ENCODE results near the gene HECTD4. TPM values are rescaled to one million over a fixed set of nuclear protein-coding genes. Genes with fewer than 3 reads are reported as not detected.
"Not testable (repeated sequence)": the region's sequence is repeated elsewhere in the genome, so short reads cannot be mapped to it uniquely, and the experiment has no call there.

HECTD4 gene
- total RNA-seq, result 113 TPM

GRCh38 chr12:112381883-112382796 lies at the start of gene HECTD4:
HECTD4 (minus strand) TSS chr12:112382431; CDS start chr12:112382128, 303 bp downstream.
- DNase-seq, result peak; percentile 90

- DNase-seq, result no peak
Observed at GRCh38 chr12:112431965-112432364, 49.7 kb upstream of the HECTD4 start.

GRCh38 chr12:112430929-112431328 lies 48.7 kb upstream of the HECTD4 start:
- no peak for DNase-seq

- DNase-seq, result no peak
Observed at GRCh38 chr12:112427760-112428159, 45.5 kb upstream of the HECTD4 start.

- DNase-seq, result no peak
Observed at GRCh38 chr12:112425582-112426382, 43.6 kb upstream of the HECTD4 start.

- DNase-seq, result no peak
Observed at GRCh38 chr12:112424126-112424525, 41.9 kb upstream of the HECTD4 start.

- peak; percentile 34 for DNase-seq
Observed at GRCh38 chr12:112422531-112422930, 40.3 kb upstream of the HECTD4 start.

- DNase-seq, result no peak
Observed at GRCh38 chr12:112421363-112421762, 39.1 kb upstream of the HECTD4 start.

GRCh38 chr12:112420740-112421139 lies 38.5 kb upstream of the HECTD4 start:
- no peak for DNase-seq

- no peak for DNase-seq
Observed at GRCh38 chr12:112419297-112420133, 37.3 kb upstream of the HECTD4 start.

- peak; percentile 81 for DNase-seq
Observed at GRCh38 chr12:112418608-112419296, 36.5 kb upstream of the HECTD4 start, which contains the start of gene PTPN11. PTPN11 (plus strand) TSS chr12:112418947; CDS start chr12:112419112, 165 bp downstream.

- DNase-seq, result no peak
Observed at GRCh38 chr12:112418273-112418607, 36.0 kb upstream of the HECTD4 start.

- not testable (repeated sequence) for DNase-seq
Observed at GRCh38 chr12:112415457-112415856, 33.2 kb upstream of the HECTD4 start.

GRCh38 chr12:112413855-112414625 lies 31.8 kb upstream of the HECTD4 start:
- DNase-seq, result no peak

- no peak for DNase-seq
Observed at GRCh38 chr12:112409906-112410244, 27.6 kb upstream of the HECTD4 start.

GRCh38 chr12:112409064-112409905 lies 27.1 kb upstream of the HECTD4 start, which contains the start of gene RPL6:
RPL6 (minus strand) TSS chr12:112409605; CDS start chr12:112408656, 949 bp downstream.
- DNase-seq, result peak; percentile 83

- no peak for DNase-seq
Observed at GRCh38 chr12:112408621-112409020, 26.4 kb upstream of the HECTD4 start.

- DNase-seq, result not testable (repeated sequence)
Observed at GRCh38 chr12:112407683-112408082, 25.5 kb upstream of the HECTD4 start.
